GM10266 (cell line): ENCODE measurements around the gene TPI1.
"Not testable (repeated sequence)": the region's sequence is repeated elsewhere in the genome, so short reads cannot be mapped to it uniquely, and the experiment has no call there.

Experiments
- DNase-seq: peaks from one replicate; pipeline ENCODE4 v3.0.0; 2012; ENCODE audit errors: extremely low spot score
- CTCF ChIP-seq: IDR thresholded peaks from 2 replicates; pipeline ENCODE4 v1.5.1; 2012; ENCODE audit warnings: mild to moderate bottlenecking, low read depth; ENCODE audit not compliant: control insufficient read depth, insufficient read depth; ENCODE audit errors: missing control alignments

The TPI1 gene

GRCh38 chr12:6855322-6855721 is 12.0 kb upstream of the TPI1 start:
- no peak for TF ChIP-seq CTCF
- no peak for DNase-seq

GRCh38 chr12:6858799-6859198 is 8.5 kb upstream of the TPI1 start:
- TF ChIP-seq CTCF: no peak
- DNase-seq: no peak

GRCh38 chr12:6860116-6860515 is 7.2 kb upstream of the TPI1 start:
- no peak for DNase-seq
- TF ChIP-seq CTCF: no peak

GRCh38 chr12:6860942-6861341 is 6.4 kb upstream of the TPI1 start:
- DNase-seq: no peak
- no peak for TF ChIP-seq CTCF

- TF ChIP-seq CTCF: no peak
Measured at GRCh38 chr12:6861391-6861790, 5.9 kb upstream of the TPI1 start.

GRCh38 chr12:6863033-6863432 is 4.3 kb upstream of the TPI1 start:
- DNase-seq: no peak
- TF ChIP-seq CTCF: no peak

More at GRCh38 chr12:6861391-6861790, 5.9 kb upstream of the TPI1 start:
- no peak for DNase-seq

GRCh38 chr12:6863586-6864321 is 3.6 kb upstream of the TPI1 start:
- no peak for TF ChIP-seq CTCF
- DNase-seq: no peak

GRCh38 chr12:6865307-6865706 is 2.0 kb upstream of the TPI1 start:
- DNase-seq: not testable (repeated sequence)
